Measurements from ENCODE around the gene MAD1L1. TPM values are rescaled to one million over a fixed set of nuclear protein-coding genes. Genes with fewer than 3 reads are reported as not detected.

Gene MAD1L1
- total RNA-seq, 1 donor from 2014 or later: 32.3 TPM

DNA sequence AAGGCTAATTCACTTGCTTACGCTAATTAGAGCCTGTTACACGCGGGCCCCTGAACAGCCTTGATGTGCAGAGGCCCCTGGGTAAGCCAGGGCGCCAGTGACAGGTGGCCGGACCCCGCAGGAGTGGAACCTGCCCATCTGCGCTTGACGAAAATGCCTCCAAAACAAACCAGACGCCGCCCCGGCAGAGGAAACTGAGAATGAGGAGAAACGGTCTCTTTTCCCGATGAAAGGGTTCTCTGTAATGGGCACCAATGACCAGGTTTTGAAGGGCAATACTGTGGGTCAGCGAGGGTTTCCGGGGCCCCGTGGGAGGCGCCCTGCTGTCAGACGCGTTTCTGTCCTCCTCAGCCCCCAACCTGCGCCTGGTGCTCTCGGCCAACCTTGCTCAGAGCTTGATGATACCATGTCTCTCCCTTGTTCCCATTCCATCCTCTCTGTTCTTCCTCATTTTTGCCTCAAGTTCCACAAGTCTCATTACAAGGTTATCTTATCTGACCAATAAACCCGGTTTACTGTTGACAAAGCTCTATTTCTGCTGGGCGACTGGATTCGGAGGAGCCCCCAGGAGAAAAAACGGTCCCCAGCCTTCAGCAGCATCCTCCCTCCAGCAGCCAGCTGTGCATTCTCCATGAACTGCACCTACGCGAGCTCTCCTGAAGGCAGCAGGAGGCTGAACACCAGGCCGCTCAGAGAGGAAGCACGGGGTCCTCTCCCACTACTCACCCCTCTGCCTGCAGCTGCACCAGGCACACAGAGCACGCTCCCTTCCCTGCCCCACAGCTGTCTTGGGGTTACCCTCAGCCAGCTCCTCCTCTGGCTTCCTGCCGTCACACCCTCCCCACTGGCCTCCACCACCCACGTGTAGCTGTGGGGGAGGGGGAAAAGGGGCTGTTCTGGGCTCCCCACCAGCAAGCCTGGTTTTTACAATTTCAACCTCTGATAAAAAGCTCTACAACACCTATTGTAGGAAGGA lies 202.0 kb downstream of the MAD1L1 start:
- Histone ChIP-seq H3K4me3 (ENCODE audit: insufficient read depth, low read depth, low read length) (no peak overlapping the region), H3K4me1 (ENCODE audit: insufficient read depth, low read length) (no peaks in the 10 kb centered on the region), H3K27me3 (ENCODE audit: insufficient read depth, low read length) (no peaks in the 10 kb centered on the region), H2AFZ (ENCODE audit: low read depth, low read length) (no peak overlapping the region), H3K27ac (ENCODE audit: low read depth, low read length) (no peak overlapping the region), H4K20me1 (ENCODE audit: insufficient read depth, low read length) (peaks cover 24% of the 10 kb centered on the region), H3K9ac (ENCODE audit: low read length) (no peak overlapping the region), H3K79me2 (ENCODE audit: insufficient read depth, low read length) (no peaks in the 10 kb centered on the region), H3K36me3 (ENCODE audit: insufficient read depth, low read length) (no peaks in the 10 kb centered on the region), H3K9me3 (ENCODE audit: insufficient read depth, low read depth, low read length) (peaks cover 5% of the 10 kb centered on the region), H3K4me2 (ENCODE audit: low read length) (no peak overlapping the region)
- Mint-ChIP-seq H3K9me3 (ENCODE audit: unreplicated experiment) (peaks cover 18% of the 10 kb centered on the region), H3K36me3 (ENCODE audit: low read depth, unreplicated experiment) (peaks cover 10% of the 10 kb centered on the region), H3K27ac (ENCODE audit: unreplicated experiment) (no peak overlapping the region), H3K4me3 (ENCODE audit: unreplicated experiment) (no peak overlapping the region), H3K27me3 (ENCODE audit: low read depth, unreplicated experiment) (no peaks in the 10 kb centered on the region), H3K4me1 (ENCODE audit: low read depth, unreplicated experiment) (peaks cover 13% of the 10 kb centered on the region)
- no peak for TF ChIP-seq EZH2 (IDR thresholded peaks at IDR 0.05; ENCODE audit: insufficient read depth, low read length)
- TF ChIP-seq, protein P1, sequence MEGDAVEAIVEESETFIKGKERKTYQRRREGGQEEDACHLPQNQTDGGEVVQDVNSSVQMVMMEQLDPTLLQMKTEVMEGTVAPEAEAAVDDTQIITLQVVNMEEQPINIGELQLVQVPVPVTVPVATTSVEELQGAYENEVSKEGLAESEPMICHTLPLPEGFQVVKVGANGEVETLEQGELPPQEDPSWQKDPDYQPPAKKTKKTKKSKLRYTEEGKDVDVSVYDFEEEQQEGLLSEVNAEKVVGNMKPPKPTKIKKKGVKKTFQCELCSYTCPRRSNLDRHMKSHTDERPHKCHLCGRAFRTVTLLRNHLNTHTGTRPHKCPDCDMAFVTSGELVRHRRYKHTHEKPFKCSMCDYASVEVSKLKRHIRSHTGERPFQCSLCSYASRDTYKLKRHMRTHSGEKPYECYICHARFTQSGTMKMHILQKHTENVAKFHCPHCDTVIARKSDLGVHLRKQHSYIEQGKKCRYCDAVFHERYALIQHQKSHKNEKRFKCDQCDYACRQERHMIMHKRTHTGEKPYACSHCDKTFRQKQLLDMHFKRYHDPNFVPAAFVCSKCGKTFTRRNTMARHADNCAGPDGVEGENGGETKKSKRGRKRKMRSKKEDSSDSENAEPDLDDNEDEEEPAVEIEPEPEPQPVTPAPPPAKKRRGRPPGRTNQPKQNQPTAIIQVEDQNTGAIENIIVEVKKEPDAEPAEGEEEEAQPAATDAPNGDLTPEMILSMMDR (IDR thresholded peaks at IDR 0.05; ENCODE audit: insufficient read depth, low read depth, low read length): no peak
- FAIRE-seq: no peak
- no peak for DNase-seq (ENCODE audit: low read depth)

DNA sequence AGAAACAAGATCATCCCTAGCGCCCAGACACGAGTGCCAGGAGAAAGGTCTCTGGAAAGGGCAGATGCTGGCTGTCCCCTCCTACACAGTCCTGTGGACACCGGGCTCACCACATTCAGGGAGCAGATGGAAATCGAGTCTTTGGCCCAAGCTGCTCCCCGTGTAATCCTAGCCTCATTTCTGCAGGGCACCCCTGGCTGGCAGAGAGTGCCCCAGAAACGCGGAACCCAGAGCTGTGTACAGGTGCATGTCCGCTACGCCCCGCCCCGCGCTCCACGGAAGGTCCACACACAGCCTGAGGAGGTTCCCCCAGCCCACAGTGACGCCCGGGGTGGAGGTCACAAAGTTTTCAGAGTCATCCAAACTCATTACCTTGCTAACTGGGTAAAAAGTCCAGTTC lies 202.8 kb downstream of the MAD1L1 start:
- no peak overlapping the region for H3K27ac Mint-ChIP-seq (ENCODE audit: unreplicated experiment)
- no peaks in the 10 kb centered on the region for H3K27me3 Mint-ChIP-seq (ENCODE audit: low read depth, unreplicated experiment)

More for the DNA sequence above, 202.8 kb downstream of the MAD1L1 start:
- H4K20me1 ChIP-seq (ENCODE audit: insufficient read depth, low read length): peaks cover 22% of the 10 kb centered on the region
- H3K9me3 Mint-ChIP-seq (ENCODE audit: unreplicated experiment): peaks cover 18% of the 10 kb centered on the region
- no peak overlapping the region for H3K27ac ChIP-seq (ENCODE audit: low read depth, low read length)
- H3K79me2 ChIP-seq (ENCODE audit: insufficient read depth, low read length): no peaks in the 10 kb centered on the region
- H3K4me3 Mint-ChIP-seq (ENCODE audit: unreplicated experiment): no peak overlapping the region
- peaks cover 13% of the 10 kb centered on the region for H3K4me1 Mint-ChIP-seq (ENCODE audit: low read depth, unreplicated experiment)
- FAIRE-seq (no peak), DNase-seq (ENCODE audit: low read depth) (no peak)
- no peaks in the 10 kb centered on the region for H3K27me3 ChIP-seq (ENCODE audit: insufficient read depth, low read length)
- H3K9me3 ChIP-seq (ENCODE audit: insufficient read depth, low read depth, low read length): peaks cover 10% of the 10 kb centered on the region
- no peak overlapping the region for H3K4me2 ChIP-seq (ENCODE audit: low read length)
- no peak overlapping the region for H3K4me3 ChIP-seq (ENCODE audit: insufficient read depth, low read depth, low read length)
- peaks cover 10% of the 10 kb centered on the region for H3K36me3 Mint-ChIP-seq (ENCODE audit: low read depth, unreplicated experiment)
- TF ChIP-seq, protein P1 (IDR thresholded peaks at IDR 0.05; ENCODE audit: insufficient read depth, low read depth, low read length): no peak
- TF ChIP-seq EZH2 (IDR thresholded peaks at IDR 0.05; ENCODE audit: insufficient read depth, low read length): no peak
- no peaks in the 10 kb centered on the region for H3K36me3 ChIP-seq (ENCODE audit: insufficient read depth, low read length)
- no peaks in the 10 kb centered on the region for H3K4me1 ChIP-seq (ENCODE audit: insufficient read depth, low read length)
- H2AFZ ChIP-seq (ENCODE audit: low read depth, low read length): no peak overlapping the region
- H3K9ac ChIP-seq (ENCODE audit: low read length): no peak overlapping the region
